LNCAP (cell line): ENCODE results near the gene WDFY2.

Experiments
- CTCF ChIP-seq: fragments of 450-650 bp; IDR thresholded peaks from 2 replicates; pipeline ENCODE4 v1.5.1; 2017; ENCODE audit warnings: mild to moderate bottlenecking

WDFY2 gene

GRCh38 chr13:51770681-51771417, 186.6 kb downstream of the WDFY2 start:
- TF ChIP-seq CTCF = no peak

- no peak for TF ChIP-seq CTCF
Measured at GRCh38 chr13:51771418-51772104, 187.3 kb downstream of the WDFY2 start.

GRCh38 chr13:51772105-51772455, 187.8 kb downstream of the WDFY2 start:
- no peak for TF ChIP-seq CTCF

- no peak for TF ChIP-seq CTCF
Measured at GRCh38 chr13:51772781-51773180, 188.5 kb downstream of the WDFY2 start.

GRCh38 chr13:51773515-51773914, 189.3 kb downstream of the WDFY2 start:
- TF ChIP-seq CTCF = no peak

GRCh38 chr13:51776179-51776578, 191.9 kb downstream of the WDFY2 start:
- no peak for TF ChIP-seq CTCF

GRCh38 chr13:51777921-51778320, 193.7 kb downstream of the WDFY2 start:
- TF ChIP-seq CTCF = no peak
